RPMI7951 (cell line): ENCODE measurements around the gene ACTR1B. TPM values are rescaled to one million over a fixed set of nuclear protein-coding genes. Genes with fewer than 3 reads are reported as not detected.
"Not testable (repeated sequence)": the region's sequence is repeated elsewhere in the genome, so short reads cannot be mapped to it uniquely, and the experiment has no call there.

Experiments used
- DNase-seq: peaks from one replicate; pipeline ENCODE4 v3.0.0-alpha.2; 2012; ENCODE audit warnings: low read depth
- total RNA-seq: library from RNA; depleted of rRNA; stranded (reverse); fragments of >200 nt; shearing (Covaris generic); gene quantifications from 2 replicates; pipeline ENCODE4 v1.2.3, GENCODE V29; 2014

The ACTR1B gene
- total RNA-seq, 1 experiment from 2014 or later = 56.4 TPM

GRCh38 chr2:97658691-97659157 lies 5.1 kb downstream of the ACTR1B start:
- no peak for DNase-seq

- DNase-seq = no peak
Measured at GRCh38 chr2:97657986-97658690, 5.7 kb downstream of the ACTR1B start.

DNA sequence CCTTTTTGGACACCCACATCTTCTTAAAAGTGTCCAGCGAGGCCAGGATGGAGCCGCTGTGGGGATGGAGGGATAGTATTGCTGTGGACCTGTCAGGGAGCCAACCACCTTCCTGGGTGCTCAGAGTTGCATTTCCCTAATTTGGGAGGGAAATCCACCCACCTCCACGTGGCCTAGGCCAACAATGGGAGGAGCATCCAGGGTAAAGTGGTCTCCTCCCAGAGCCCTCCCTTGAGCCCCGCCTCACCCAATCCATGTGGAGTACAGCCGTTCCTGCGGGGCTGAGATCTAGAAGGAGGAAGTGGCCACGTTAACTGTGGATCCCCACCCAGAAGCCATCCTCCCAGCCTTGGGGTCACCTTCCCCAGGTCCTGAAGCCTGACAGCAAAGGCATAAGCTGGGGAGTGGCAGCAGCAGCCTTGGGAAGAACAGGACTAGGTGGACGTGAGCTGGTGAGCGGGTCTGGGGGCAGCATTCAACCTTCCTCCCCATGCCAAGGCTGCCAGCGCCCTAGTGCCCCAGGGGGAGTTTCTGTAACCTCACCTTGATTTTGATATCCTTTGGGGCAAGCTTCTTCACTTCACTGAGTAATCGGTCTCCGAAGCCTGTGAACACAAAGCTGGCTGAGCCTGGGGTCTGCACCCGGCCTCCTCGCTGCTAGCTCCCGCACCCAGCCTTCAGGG lies 6.8 kb downstream of the ACTR1B start:
- DNase-seq = no peak

DNA sequence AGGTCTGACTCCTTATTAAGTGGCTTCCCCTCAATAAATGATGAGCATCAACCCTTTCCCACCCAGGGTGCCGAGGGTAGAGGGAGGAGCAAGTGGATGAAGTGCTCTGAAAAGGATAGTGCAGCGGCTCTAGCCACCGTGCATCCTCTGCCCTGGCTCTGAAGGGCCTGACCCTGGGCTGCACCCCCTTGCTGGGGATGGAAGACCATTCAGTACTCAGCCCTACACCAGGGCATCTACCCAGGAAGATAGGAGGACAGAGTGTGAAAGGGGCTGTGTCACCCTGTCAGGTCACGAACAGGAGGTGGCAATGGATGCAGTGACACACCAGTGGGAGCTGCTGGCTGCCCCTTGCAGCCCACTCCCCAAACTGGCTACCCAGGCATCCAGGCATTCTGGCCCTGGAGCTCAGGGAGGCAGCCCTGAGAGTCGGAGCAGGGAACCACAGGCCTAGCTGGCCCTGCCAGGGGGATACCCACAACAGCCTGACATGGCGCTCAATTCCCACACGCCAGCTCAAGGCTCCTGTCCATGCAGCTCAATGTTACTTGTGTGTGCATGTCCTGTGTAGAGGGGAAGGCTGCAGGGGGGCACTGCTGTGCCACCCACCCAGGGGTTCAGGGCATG lies 7.6 kb downstream of the ACTR1B start:
- no peak for DNase-seq

GRCh38 chr2:97654791-97655190 lies 9.1 kb downstream of the ACTR1B start:
- no peak for DNase-seq

DNA sequence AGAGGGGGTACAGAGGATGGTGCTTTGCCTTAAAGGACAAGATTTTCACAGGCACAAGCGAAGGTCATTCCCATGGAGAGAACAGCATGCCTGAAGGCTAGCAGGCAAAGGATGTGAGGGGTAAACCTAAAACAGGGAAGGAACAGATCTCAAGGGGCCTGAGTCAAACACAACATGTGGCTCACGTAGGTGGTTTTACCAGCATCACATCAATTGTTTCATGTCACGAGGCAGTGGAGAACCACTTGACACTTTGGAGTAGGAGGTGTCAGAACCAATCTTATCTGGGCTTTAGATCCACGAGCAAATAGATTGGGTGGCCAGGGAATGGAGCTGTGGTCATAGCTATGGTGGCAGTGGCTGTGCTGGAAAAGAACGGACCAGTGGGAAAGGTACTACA lies 9.5 kb downstream of the ACTR1B start:
- DNase-seq = no peak

GRCh38 chr2:97653874-97654273 lies 10.0 kb downstream of the ACTR1B start:
- DNase-seq = no peak

DNA sequence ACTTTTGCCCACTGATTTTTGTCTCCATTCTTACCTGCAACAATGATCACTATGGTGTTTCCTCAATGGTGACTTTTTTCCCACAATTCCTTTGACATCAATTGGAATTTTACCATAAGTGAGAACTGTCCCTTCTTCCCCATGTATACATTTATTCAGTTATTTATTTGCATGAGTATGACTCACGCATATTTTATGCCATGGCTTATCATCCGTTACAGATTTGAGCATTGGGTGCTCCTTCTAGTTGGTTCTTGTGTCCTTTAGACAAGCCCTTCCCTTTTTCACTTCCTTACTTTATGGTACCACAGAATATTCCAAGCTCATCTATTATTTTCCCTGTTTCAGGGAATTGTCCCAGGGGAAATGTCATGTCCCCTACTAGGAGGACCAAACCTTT lies 10.4 kb downstream of the ACTR1B start:
- no peak for DNase-seq

DNA sequence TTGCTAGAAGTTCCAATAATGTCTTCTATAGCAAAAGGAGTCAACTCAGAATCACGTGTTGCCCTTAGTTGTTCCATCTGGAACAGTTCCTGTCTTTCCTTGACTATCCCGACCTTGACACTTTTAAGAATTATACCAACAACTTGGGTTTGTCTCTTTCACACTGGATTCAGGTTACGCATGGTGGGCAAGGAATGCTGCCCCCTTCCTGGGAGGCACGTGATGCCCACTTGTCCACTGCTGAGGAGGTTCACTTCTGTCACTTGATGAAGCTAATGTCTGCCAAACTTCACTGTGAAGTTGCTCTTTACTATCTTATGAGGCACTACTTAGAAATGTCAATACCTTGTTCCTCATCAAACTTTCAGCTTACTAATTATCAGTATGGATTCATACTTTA lies 12.7 kb downstream of the ACTR1B start:
- DNase-seq = no peak

- DNase-seq = no peak
Measured at GRCh38 chr2:97646977-97647376, 16.9 kb downstream of the ACTR1B start.

DNA sequence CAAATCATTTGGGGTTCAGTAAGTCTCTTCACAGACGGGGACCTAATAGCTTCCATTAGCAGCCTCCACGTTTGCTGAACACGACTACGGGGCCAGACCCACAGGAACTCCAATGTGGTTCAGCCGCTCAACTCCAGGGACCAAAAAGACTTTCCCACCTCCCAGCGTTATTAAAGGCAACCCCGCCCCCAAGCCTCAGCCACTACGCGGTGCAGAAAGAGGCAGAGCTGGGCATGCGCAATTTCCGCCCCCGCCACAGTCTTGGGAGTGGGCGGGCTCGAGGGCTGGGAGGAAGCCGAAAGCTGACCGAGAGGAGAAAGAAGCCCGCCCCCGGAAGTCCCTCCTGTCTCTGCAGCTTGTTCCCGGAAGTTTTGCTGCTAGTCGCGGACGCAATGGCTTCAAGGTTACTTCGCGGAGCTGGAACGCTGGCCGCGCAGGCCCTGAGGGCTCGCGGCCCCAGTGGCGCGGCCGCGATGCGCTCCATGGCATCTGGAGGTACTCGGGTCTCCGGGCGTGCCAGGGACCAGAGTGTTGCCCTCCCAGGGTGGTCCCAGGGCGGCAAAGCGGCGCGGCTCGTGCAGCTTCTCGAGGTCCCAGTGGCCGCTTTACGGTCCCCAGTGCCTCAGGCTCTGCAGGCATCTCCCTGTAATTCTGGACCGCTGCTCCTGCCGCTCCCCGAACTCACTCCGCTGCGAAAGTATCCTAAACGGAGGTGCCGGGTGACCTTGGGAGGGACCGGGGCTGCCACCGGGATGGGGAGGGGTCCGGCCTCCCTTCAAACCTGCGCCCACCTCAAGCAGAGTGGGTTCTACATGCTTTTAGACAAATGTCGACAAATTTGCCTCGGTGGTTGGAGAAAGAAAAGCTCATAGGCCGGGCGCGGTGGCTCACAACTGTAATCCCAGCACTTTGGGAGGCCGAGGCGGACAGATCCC lies 17.9 kb downstream of the ACTR1B start, which contains the start of gene COX5B:
Gene COX5B, plus strand, starts transcription at position 368 of the 935 bp plus-strand sequence. Its CDS starts 25 bp downstream, at position 393.
- DNase-seq = peak; percentile 98

- peak; percentile 26 for DNase-seq
Measured at GRCh38 chr2:97645112-97645694, 18.6 kb downstream of the ACTR1B start.

- DNase-seq = no peak
Measured at GRCh38 chr2:97644023-97644717, 19.7 kb downstream of the ACTR1B start.

- DNase-seq = not testable (repeated sequence)
Measured at GRCh38 chr2:97626049-97626430, 37.8 kb downstream of the ACTR1B start.

GRCh38 chr2:97625354-97626048 lies 38.3 kb downstream of the ACTR1B start:
- DNase-seq = not testable (repeated sequence)

DNA sequence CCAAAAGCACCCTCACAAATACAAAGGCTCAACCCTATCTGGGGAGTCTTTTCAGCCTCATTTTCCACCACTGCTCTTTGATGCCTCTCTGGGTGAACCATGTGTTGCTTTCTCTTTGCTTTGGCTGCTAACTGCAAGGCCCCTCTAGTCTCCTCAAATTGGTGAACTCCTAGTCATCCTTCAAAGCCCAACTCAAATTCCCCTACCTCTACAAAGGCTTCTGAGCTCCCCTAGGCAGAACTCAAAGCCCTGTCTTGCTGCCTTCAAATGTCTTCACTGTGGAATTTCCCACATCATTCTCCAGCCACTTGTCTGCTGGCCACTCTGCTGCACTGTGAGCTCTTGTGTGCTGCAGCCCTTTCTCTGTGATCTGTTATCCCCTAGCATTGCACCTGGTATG lies 40.9 kb downstream of the ACTR1B start:
- not testable (repeated sequence) for DNase-seq

GRCh38 chr2:97620492-97620891 lies 43.4 kb downstream of the ACTR1B start:
- DNase-seq = not testable (repeated sequence)

DNA sequence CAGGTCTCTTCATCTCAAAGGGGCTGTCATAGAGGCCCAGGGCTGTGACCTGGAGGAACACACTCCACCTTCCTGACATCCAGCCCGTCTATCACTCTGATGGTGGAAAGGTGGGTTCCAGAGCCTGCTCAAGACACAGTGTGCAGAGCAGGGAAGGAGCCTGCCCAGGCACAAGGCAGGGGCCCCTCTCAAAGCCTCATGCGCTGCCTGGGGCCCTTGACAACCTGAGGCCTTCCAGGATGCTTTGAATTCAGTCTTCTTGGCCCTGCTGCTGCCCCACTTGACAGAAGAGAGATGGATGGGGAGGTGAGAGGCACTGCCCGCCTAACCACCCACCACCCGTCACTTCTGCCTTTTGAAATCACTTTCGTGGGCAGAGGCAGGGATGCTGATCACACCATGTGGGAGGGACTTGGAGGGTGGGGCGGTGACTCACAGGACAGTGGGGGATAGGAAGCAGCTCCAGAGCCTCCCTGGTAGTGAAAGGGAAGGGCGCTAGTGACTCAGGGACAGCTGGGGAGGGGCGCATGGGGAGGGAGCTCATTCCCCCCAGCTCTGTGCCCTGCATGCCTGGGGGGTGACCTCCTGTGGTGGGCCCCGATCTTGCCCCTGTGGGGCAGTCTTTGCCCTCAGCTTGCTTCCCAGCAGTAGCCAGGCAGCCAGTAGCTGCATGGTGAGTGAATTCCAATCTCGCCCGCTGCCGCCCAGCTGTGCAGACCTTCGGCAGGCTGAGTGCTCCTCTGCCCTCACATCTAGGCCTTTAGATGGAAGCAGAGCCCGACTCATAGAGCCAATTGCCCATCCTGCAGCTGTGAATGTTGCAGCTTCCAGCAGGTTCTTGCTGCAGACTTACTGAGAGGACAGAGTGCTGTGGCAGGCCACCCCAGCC lies 44.7 kb downstream of the ACTR1B start:
- peak; percentile 71 for DNase-seq

DNA sequence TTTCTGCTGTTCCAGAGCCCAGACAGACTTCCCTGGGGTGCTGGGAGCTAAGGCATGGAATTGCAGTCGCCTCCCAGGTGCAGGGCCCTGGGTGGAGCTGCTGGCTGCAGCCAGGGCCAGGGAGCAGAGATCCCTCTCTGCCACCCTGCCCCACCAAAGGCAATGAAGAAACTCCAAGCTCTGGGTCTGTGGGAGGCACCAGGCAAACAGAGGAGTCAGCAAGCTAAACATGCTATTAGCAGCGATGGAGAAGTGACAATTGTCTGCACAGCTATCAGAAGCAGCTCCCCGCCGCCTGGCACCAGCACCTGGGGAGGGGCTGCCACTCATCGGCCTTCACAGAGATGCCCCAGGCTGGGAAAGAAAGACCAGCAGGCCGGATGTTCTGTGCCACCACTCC lies 45.9 kb downstream of the ACTR1B start:
- no peak for DNase-seq
